GM18517 (cell line): ENCODE results near the gene CABLES2.
"Not testable (repeated sequence)": the region's sequence is repeated elsewhere in the genome, so short reads cannot be mapped to it uniquely, and the experiment has no call there.

Experiments used
- ATAC-seq: cut with Tn5 transposase; IDR thresholded peaks from one replicate; pipeline ENCODE4 v1.9.1; 2021; ENCODE audit warnings: mild to moderate bottlenecking, moderate library complexity; ENCODE audit not compliant: unreplicated experiment

CABLES2 gene

DNA sequence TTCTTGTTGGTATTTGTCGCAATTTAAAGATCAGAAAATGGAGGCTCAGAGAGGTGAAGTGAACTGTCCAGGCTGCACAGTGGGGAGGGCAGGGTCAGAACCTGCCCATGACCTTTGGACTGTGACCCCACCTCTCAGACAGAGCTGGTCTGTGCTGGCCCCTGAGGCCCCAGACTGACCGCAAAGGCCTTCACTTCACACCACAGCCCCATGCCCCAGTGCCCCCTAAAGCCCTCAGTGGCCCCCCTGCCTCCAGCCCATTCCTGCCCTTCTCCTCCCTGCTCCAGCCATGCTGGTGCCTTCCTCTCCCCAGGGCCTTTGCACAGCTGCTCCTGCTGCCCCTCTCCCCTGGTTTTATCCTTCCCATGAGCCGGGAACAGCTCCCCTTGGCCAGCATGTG is 29.6 kb upstream of the CABLES2 start:
- ATAC-seq = no peak

DNA sequence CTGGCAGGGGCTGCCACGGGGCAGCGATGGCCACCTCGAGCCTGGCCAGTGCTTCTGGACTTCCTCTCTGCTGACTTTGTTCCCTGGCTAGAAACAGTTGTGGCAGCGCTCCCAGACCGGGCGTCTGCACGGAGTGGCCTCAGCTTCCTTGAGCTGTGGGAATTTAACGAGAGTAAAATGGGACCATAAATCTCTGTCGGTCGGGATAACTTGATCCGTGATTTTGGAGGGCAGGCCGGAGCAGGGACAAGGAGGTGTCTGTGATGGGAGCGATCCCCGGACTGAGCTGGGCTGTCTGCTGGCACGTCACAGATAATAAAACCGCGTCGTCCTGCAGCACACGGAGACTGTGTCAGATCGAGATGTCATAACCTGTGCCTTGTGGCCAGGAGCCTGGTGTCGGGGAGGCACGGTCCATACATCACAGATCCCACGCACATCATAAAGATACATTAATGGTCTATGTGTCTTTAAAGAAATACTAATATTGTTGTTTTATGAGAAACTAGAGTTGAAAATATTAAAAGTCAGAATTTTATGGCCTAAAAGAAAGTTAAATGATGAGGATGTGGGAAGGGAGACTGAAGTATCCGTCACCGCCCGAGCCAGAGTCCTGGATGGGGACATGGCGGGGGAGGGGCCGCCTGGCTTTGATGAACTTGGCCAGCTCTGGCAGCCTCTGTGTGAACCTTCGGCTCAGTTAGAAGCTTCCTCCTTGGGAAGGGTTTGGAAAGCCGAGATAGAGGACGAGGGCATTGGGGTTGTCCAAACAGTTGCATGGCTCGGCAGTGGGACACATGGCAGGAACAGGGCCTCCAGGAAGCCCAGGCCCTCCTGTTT is 26.8 kb upstream of the CABLES2 start:
- no peak for ATAC-seq

DNA sequence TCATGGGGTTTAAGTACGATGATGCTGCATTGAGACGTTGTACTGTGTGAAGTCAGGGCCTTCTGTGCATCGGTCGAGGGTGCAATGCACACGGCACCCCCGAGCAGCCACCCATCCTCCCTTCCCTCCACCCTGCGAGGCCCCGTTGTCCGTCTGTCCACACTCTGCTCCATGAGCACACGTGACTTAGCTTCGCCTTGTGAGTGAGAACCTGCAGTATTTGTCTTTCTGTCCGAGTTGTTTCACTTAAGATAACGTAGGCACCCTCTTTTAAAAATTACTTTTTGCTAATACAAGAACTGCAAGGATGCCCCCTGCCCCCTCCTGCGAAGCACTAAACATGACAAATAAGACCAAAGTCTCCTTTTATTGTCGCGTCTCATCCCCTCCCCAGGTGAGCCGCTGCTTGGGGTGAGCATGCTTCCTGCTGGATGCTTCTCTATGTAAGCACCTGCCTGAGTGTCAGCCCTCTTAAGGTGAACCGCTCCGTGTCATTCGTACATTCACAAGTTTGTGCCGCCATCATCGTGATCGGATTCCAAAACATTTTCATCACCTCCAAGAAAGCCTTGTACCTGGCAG is 23.9 kb upstream of the CABLES2 start:
- ATAC-seq = no peak

DNA sequence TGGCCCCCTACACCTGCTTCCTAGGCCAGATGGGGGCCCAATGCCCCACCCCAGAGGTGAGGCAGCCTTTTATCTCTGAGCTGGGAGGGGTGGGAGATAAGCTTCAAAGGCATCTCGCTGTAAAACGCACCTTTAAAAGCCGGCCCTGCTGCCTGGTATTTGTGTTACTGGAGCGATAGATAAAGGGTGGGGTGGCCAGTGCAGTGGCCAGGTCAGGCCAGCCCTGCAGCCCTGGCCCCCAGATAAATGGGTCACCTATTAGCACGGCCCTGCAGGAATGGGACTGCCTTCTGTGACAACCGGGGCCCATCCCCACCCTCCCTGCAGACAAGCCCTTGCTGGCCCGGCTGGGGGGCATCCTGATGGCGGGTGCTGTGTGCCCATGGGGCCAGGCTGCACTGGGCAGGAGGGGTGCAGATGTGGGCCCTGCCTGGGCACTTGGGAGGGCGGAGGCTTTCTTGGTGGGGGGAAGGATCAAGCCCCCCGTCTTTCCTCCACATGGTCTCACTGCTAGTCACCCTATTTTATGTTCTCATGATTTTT is 23.3 kb upstream of the CABLES2 start:
- ATAC-seq = no peak

DNA sequence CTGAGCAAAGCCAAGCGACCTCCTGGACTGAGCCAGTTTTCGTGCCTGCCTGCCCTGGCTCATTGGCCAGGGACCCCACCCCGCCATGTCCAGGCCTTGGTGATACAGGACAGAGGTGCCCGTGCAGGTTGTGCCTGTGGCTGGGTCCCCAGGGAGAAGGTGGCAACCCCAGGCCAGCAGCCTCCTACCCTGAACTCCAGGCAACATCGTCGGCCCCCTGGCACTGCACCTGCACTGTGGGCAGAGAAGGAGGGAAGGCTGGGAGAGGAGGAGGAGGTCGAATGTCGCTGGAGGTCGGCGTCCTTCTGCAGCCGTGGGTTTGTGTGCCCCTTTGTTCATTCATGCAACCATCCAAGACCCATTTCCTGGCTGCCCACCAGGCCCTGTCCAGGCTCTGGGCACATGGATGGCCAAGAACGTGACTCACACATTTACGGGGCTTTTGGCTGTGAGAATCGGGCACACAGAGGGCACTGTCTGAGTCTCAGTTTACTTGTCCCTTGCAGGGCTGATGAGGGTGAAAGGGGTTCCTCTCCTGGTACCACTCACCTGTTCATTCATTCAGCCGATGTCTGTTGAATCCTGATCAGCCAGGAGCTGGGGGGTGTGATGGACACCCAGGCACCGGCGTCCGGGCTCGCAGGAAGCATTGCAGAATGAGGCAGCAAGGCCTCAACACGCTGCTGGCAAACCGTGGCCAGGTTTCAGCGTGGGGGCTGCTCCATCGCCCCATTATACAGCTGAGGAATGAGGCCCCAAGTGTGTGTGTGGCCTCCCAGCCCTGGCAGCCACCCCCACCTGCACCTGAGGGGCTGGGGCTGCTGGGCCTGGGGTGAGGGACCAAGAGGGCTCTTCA is 22.6 kb upstream of the CABLES2 start:
- no peak for ATAC-seq

DNA sequence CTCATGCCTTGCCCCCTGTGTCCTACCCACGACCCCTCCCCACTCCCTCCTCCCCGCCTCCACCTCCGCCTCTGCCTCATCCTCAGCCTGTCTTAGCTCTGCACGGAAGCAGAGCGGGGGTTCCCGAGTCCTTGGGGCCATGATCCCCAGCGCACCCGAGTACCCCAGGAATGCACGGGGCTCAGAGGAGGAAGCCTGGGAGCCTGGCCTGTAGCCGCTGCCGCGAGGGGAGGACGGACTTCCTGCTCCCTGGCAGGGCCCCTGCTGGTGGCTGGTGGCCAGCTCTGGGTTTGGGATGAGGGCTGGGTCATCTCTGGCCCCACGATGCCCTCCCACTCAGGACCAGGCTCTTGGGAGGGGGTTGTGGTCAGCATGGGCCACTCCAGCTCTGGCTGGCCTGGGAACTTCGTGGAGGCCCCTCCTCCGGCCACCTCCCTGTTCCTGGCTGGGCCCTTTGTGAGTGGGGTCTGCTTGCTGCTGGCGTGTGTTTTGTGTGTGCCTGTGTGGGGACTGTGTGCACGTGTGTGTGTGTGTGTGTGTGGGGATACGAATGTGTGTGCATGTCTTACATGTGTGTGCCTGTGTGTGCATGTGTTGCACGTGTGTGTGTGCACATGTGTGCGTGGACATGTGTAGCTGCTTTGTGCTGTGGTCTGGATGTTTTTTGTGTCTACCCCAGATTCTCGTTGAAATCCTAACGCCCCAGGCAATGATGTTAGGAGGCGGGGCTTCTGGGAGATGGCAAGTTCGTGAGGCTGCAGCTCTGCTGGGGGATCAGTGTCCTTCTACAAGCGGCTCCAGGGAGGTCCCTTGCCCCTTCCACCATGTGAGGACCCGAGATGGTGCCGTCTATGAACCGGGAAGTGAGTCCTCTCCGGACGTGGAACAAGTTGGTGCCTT is 21.6 kb upstream of the CABLES2 start:
- ATAC-seq = no peak

DNA sequence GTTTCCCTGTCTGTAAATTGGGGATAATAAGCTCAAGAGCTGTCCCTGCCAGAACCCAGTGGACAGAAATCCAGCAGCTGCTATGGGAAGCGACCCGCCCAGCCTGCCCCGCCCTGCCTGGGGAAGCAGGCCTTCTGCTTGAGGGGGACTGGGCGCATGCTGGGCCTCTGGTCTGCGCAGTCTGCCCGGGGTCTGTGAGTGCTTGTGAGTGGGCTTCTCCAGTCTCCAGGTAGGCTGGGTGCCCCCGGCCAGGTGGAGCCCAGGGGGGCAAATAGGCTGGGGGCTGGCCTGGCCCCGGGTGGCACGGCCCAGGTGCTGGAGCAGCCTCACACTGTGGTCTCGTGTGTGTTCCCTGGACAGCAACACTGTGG is 20.9 kb upstream of the CABLES2 start:
- no peak for ATAC-seq

DNA sequence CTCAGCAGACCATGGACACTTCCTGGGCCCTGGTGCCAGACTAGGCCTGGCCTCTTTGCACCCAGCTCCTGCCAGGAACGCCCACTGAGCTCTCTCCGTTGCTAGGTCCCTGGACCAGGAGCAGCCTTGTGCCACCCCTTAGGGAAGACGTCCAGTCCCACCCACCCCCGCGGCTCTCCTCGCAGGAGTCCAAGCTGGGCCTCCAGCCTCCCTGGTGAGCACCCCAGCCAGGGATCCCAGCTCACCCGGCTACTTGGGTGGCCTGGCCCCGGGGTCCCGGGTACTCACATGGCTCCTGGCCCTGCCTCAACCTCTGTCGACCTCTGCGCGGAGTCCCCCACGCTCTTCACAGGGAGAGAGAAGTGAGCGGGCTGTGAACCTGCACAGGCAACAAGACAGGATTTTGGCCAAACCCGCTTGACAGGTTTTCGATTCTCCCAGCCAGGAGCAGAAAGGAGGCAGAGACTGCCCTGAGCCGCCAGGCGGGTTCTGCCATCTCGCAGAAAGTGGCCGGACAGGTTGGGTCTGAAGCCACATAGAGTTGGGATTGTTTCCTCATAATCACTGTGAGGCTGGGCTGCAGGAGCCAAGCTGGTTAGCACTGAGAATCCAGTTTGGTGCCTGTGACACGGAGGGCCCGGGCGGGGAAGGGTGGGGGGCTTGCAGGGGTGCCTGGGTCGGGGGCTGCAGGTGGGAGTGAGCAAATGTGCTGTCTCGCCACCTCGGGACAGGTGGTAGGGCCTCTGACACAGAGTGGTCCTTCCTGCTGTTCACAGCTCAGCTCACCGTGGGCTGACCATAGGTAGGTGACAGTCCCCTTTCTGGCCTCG is 20.3 kb upstream of the CABLES2 start, which contains the start of gene RBBP8NL:
Gene RBBP8NL (minus strand): TSS at position 368 of the 830 bp plus-strand sequence. CDS start 7,892 bp downstream, outside the sequence.
- ATAC-seq = no peak

DNA sequence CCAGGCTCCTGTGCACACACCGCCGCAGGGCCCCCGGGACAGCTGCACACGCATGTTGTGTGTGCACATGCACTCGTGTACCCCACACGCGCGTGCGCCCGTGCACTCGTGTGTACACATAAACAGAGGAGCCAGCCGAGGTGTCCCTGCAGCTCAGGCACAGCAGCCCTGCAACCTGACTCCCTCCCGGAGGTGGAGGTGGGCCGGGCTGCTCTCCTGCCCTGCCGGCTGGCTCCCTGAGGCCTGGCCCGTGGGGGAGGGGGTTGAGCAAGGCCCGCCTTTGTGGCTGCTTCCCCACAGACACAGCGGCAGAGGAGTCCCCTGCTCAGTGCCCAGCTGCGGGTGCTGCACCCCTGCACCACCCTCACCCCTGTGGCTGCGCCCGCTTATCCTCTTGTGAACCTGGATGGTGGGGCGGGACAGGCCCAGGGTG is 19.6 kb upstream of the CABLES2 start:
- no peak for ATAC-seq

DNA sequence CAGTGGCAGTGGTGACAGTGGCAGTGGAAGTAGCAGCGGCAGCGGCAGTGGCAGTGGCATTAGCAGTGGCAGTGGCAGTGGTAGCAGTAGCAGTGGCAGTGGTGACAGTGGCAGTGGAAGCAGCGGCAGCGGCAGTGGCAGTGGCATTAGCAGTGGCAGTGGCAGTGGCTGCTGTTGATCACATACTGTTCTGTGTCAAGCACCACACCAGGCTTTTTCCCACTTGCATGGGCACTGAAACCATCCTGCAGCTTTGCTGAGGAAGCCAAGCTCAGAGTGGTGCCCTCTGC is 18.9 kb upstream of the CABLES2 start:
- not testable (repeated sequence) for ATAC-seq

DNA sequence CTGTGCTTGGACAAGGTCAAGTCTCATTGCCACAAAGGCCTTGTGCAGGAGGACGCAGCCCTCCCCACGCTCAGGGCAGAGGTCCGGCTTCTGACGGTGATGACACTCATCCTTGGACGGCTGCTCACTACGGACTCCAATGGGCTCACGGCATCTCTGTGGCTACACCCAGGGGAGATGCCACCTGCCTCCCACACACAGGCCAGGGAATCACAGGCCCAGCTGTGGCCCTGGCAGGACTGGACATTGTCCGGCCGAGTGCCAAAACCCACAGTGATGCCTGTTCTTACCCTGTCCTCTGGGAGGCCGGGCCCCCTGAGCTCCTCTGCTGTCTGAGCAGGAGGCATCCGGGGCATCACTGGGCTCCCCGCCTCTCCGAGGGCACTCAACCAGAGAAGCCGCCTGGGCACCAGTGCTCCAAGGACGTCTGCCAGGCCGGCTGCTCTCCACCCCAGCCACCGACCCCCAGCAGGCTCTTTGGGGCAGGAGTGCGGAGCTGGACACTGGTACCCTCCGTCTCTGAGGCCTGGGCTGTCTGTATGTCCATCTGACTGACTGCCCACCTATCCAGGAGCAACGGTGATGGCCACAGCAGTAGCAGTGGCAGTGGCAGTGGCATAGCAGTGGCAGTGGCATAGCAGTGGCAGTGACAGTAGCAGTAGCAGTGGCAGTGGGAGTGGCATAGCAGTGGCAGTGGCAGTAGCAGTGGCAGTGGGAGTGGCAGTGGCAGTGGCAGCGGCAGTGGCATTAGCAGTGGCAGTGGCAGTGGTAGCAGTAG is 18.4 kb upstream of the CABLES2 start:
- no peak for ATAC-seq

DNA sequence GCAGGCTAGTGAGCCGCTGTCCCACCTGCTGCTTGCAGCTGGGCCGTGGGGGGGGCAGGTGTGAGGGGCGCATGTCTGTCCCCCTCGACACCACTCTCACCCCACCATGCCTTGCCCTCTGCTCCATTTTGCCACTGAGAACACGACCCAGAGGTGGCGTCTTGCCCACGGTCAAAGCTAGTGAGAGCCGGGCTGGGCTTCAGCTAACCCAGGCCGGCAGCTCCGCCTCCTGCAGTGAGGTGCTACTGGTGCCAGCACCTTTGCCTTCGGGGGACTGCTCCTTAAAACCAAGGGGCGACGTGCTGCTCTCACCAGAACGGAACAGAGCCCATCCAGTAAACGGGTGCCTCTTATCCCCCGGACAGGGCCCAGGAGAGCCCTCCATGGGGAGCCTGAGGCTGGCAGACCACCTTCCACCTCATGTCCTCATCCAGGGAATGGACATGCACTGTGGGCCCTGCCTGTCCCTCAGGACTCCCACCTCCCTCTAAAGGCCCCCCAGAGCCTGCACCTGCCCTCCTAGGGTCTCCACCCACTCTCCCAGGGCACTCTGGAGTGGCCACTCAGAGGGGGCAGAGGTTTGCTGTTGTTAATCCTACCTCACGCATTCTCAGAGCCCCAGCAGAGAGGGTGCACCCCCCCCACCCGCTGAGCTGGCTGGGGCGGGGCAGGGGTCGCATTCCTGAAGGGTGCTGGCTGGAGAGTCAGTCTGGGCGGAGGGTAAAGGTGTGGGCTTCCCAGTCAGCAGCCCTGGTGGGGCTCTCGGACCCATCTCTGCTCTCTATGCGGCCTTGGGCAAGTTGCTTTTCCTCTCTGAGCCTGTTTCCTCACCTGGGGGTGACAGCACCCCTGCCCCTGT is 17.4 kb upstream of the CABLES2 start:
- ATAC-seq = no peak

DNA sequence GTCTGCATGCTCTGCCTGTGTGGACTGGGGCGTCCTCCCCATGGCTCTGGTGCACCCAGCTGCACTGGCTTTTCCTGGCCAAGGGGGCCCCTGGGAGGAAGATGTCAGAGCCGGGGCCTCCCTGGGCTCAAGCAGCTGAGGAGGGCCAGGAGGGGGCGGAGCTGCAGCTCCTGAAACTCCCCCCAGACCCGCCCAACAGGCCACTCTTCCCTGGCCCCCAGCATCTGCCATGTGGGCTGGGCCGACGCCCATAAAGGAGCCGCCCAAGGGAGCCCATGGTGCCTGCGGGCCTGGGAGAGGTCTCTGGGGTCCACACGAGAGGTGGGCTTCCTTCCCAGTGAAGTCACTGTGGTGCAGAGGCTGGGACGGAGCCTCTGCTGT is 16.2 kb upstream of the CABLES2 start:
- ATAC-seq = no peak

DNA sequence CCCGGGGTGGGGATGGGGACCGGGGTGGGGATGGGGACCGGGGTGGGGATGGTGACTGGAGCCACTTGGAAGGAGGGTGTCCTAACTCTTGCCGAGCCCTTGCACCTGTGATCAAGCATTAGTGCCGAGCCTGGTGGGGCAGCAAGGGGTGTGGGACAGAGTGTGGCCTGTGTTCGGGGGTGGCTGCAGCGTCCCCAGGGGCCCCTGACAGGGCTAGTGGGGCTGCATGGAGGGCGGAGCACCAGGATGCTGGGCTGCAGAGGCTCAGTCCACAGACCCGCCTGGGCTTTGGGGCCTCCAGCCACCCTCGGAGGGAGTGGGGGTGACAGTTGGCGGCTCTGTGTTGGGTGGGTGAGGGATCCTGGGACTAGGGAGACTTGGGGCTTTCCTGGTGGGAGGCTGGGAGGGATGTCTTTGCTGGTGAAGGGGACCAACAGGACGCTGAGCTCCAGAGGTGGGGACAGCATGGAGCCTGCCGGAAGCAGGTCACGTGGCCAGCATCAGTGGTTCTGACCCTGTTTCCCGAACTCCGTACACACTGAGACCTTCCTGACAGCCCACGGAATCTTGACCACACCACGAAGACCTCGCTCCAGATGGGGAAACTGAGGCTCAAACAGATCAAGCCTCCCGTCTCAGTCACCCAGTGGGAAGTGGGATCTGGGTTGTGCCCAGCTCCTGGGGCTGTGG is 15.7 kb upstream of the CABLES2 start:
- no peak for ATAC-seq

DNA sequence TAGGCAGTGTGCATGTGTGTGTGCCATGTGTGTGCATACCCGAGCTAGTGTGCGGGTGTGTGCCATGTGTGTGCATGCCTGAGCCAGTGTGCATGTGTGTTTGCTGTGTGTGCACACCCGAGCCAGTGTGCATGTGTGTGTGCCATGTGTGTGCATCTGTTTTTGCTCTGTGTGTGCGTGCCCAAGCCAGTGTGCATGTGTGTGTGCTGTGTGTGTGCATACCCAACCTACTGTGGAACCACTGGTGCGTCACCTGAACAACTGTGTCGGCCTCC is 14.6 kb upstream of the CABLES2 start:
- ATAC-seq = no peak

DNA sequence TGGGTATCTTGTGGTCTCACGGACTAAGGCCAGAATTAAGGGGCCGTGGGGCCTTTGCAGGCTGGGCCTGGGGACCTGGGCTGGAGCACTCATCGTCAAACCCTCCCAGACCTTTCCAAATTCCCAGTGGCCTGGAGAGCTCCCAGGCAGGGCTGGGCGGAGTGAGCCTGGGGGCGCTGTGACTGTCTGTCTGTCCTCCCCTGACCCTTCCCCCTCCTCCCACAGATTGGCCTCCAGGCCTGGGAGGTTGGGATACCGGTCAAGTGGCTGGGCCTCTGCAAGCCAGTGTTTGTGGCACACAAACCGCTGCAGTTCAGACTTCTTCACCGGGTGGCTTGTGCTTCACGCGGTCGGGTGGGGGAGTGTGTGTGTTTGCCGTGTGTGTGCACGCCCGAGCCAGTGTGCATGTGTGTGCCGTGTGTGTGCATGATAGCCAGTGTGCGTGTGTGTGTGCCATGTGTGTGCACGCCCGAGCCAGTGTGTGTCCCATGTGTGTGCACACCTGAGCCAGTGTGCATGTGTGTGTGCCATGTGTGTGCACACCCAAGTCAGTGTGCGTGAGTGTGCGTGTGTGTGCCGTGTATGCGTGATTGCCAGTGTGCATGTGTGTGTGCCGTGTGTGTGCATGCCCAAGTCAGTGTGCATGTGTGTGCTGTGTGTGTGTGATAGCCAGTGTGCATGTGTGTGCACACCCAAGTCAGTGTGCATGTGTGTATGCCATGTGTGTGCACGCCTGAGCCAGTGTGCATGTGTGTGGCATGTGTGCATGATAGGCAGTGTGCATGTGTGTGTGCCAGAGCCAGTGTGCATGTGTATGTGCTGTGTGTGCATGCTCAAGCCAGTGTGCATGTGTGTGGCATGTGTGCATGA is 14.0 kb upstream of the CABLES2 start:
- ATAC-seq = no peak

DNA sequence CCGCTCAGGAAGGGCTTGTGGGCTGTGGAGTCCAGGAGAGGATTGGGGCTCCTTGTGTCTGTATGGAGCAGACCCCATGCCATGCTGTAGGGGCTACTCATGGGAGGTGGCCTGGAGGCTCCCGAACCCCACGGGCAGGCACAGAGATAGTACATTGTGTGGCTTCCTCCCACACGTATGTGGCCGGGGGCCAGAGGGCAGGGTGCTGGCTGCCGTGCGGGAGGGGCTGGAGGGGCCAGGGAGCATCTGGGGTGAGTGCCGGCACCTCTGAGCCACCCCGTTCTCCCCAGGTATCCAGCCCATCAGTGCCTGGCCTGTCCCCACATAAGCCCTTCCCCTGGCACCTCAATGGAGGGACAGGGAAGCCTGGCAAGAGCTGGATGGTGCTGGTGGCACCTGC is 12.7 kb upstream of the CABLES2 start:
- ATAC-seq = no peak
